GM23248 (cell line): Measurements from ENCODE around the gene STRIP1. TPM values are rescaled to one million over a fixed set of nuclear protein-coding genes. Genes with fewer than 3 reads are reported as not detected.
"Not testable (repeated sequence)": the region's sequence is repeated elsewhere in the genome, so short reads cannot be mapped to it uniquely, and the experiment has no call there.

Experiments used
- DNase-seq: peaks from one replicate; pipeline ENCODE4 v3.0.0-alpha.2; 2015
- H2AFZ ChIP-seq: fragments of 200-600 bp; sonication (generic); 2 replicates; pipeline ENCODE4 v1.6.1; 2016; ENCODE audit warnings: antibody characterized with exemption
- H3F3A ChIP-seq: fragments of 200-600 bp; sonication (generic); 2 replicates; pipeline ENCODE4 v1.6.1; 2016; ENCODE audit warnings: mild to moderate bottlenecking, antibody characterized with exemption, mixed run types; ENCODE audit not compliant: insufficient read depth
- H3K27ac ChIP-seq: fragments of 200-600 bp; sonication (generic); 2 replicates; pipeline ENCODE4 v1.5.1; 2016; ENCODE audit warnings: mild to moderate bottlenecking
- H3K27me3 ChIP-seq: fragments of 200-600 bp; sonication (generic); replicated peaks from 2 replicates; pipeline ENCODE4 v1.6.1; 2016; ENCODE audit warnings: mild to moderate bottlenecking; ENCODE audit not compliant: insufficient read depth
- H3K36me3 ChIP-seq: fragments of 200-600 bp; sonication (generic); 2 replicates; pipeline ENCODE4 v1.6.1; 2016; ENCODE audit warnings: low read depth, mild to moderate bottlenecking
- H3K4me1 ChIP-seq: fragments of 200-600 bp; sonication (generic); 2 replicates; pipeline ENCODE4 v1.6.1; 2016; ENCODE audit warnings: mild to moderate bottlenecking; ENCODE audit not compliant: insufficient read depth
- H3K4me2 ChIP-seq: fragments of 200-600 bp; sonication (generic); one replicate; pipeline ENCODE4 v1.6.1; 2016; ENCODE audit warnings: mild to moderate bottlenecking; ENCODE audit not compliant: unreplicated experiment
- H3K4me3 ChIP-seq: fragments of 200-600 bp; sonication (generic); 2 replicates; pipeline ENCODE4 v1.5.1; 2016; ENCODE audit warnings: mild to moderate bottlenecking
- H3K79me2 ChIP-seq: fragments of 200-600 bp; sonication (generic); 2 replicates; pipeline ENCODE4 v1.6.1; 2016; ENCODE audit warnings: mild to moderate bottlenecking; ENCODE audit not compliant: insufficient read depth
- H3K9ac ChIP-seq: fragments of 200-600 bp; sonication (generic); 2 replicates; pipeline ENCODE4 v1.6.1; 2016; ENCODE audit warnings: mild to moderate bottlenecking
- H3K9me2 ChIP-seq: fragments of 200-600 bp; sonication (generic); 2 replicates; pipeline ENCODE4 v1.6.1; 2016; ENCODE audit warnings: mixed run types, mild to moderate bottlenecking, moderate library complexity; ENCODE audit not compliant: insufficient read depth
- H3K9me3 ChIP-seq: fragments of 200-600 bp; sonication (generic); one replicate; pipeline ENCODE4 v1.6.1; 2017; ENCODE audit warnings: low read depth
- H4K20me1 ChIP-seq: fragments of 200-600 bp; sonication (generic); 2 replicates; pipeline ENCODE4 v1.6.0; 2016; ENCODE audit not compliant: insufficient read depth
- EZH2 ChIP-seq: fragments of 200-600 bp; sonication (generic); IDR thresholded peaks from 2 replicates; pipeline ENCODE4 v1.6.1; 2018; ENCODE audit warnings: antibody characterized with exemption, mild to moderate bottlenecking; ENCODE audit not compliant: insufficient read depth, poor library complexity, severe bottlenecking
- EZH2phosphoT487 ChIP-seq: fragments of 200-600 bp; sonication (generic); IDR thresholded peaks from 2 replicates; pipeline ENCODE4 v1.6.1; 2018; ENCODE audit warnings: antibody characterized with exemption, moderate library complexity, mild to moderate bottlenecking, low read depth; ENCODE audit not compliant: insufficient read depth
- WGBS, 2 experiments: methylation state at CpG; one replicate each; pipeline ENCODE4 v1.1.6; 2015 to 2017; ENCODE audit warnings: low lambda C conversion rate in 2 of 2, low coverage in 1 of 2; ENCODE audit errors: missing lambda C conversion rate in 2 of 2; 5-methylcytosine and 5-hydroxymethylcytosine counted together
- in situ Hi-C: fragments of 300-500 bp; cut with MboI; formaldehyde crosslinking; loops from 2 replicates; pipeline ENCODE4 v1.15.0; 2020
- polyA plus RNA-seq: library from polyadenylated mRNA; unstranded; fragments of >200 nt; fragmentation: Nextera tagmentation; extraction: Ambion mirVana; gene quantifications from 2 replicates; pipeline ENCODE4 v1.2.1, GENCODE V29; 2016
- total RNA-seq: library from RNA; depleted of rRNA; stranded (reverse); fragments of >200 nt; shearing (Covaris generic); gene quantifications from 2 replicates; pipeline ENCODE4 v1.2.3, GENCODE V29; 2014

STRIP1 gene
- total and polyA plus RNA-seq, 2 experiments from 2014 or later: 24.4 to 49.9 TPM

GRCh38 chr1:110076789-110077500, 42.5 kb downstream of the STRIP1 start:
- in situ Hi-C loops: no loop called here
- H3K9me3 ChIP-seq: no peaks in the 10 kb centered on the region
- H2AFZ ChIP-seq: no peak overlapping the region
- no peaks in the 10 kb centered on the region for H3K4me1 ChIP-seq
- H3K27me3 ChIP-seq: peaks cover 17% of the 10 kb centered on the region
- H3K9ac ChIP-seq: no peak overlapping the region
- WGBS, 2 experiments: 84 to 92% methylated on average over 3 of the region's 3 CpGs
- no peak for DNase-seq
- TF ChIP-seq EZH2phosphoT487: no peak
- no peak for TF ChIP-seq EZH2
- no peaks in the 10 kb centered on the region for H3K36me3 ChIP-seq
- H3K4me2 ChIP-seq: no peak overlapping the region
- H3K4me3 ChIP-seq: no peak overlapping the region
- H3K27ac ChIP-seq: no peak overlapping the region
- no peaks in the 10 kb centered on the region for H4K20me1 ChIP-seq
- no peaks in the 10 kb centered on the region for H3F3A ChIP-seq
- H3K79me2 ChIP-seq: no peaks in the 10 kb centered on the region
- no peaks in the 10 kb centered on the region for H3K9me2 ChIP-seq

- DNase-seq, H3K4me2 ChIP-seq, H2AFZ ChIP-seq, in situ Hi-C loops, H3F3A ChIP-seq, H3K79me2 ChIP-seq, H3K9me2 ChIP-seq, H4K20me1 ChIP-seq, H3K4me3 ChIP-seq, H3K27ac ChIP-seq, H3K9me3 ChIP-seq, H3K36me3 ChIP-seq, H3K9ac ChIP-seq, H3K4me1 ChIP-seq: not testable (repeated sequence)
- WGBS, 2 experiments: 88 to 91% methylated on average over 2 of the region's 2 CpGs
- H3K27me3 ChIP-seq: peaks cover 33% of the 10 kb centered on the region
These were observed 45.6 kb downstream of the STRIP1 start for GRCh38 chr1:110079995-110080394.

GRCh38 chr1:110081061-110081460, 46.6 kb downstream of the STRIP1 start:
- no peak overlapping the region for H3K9ac ChIP-seq
- H3K79me2 ChIP-seq: no peaks in the 10 kb centered on the region
- DNase-seq: no peak
- no peaks in the 10 kb centered on the region for H3K36me3 ChIP-seq
- no peak overlapping the region for H3K4me2 ChIP-seq
- TF ChIP-seq EZH2: no peak
- no peak for TF ChIP-seq EZH2phosphoT487
- H3F3A ChIP-seq: peaks cover 8% of the 10 kb centered on the region; the same call in 1 of the 2 replicates
- WGBS, 2 experiments: 67 to 79% methylated on average over 5 of the region's 5 CpGs
- H3K9me3 ChIP-seq: no peaks in the 10 kb centered on the region
- no peak overlapping the region for H2AFZ ChIP-seq
- H3K27ac ChIP-seq: no peak overlapping the region
- H3K4me1 ChIP-seq: no peaks in the 10 kb centered on the region
- H3K27me3 ChIP-seq: peaks cover 43% of the 10 kb centered on the region
- in situ Hi-C loops: no loop called here
- H3K9me2 ChIP-seq: no peaks in the 10 kb centered on the region
- H4K20me1 ChIP-seq: no peaks in the 10 kb centered on the region
- H3K4me3 ChIP-seq: no peak overlapping the region

GRCh38 chr1:110082477-110082876, 48.1 kb downstream of the STRIP1 start:
- in situ Hi-C loops: no loop called here
- no peaks in the 10 kb centered on the region for H4K20me1 ChIP-seq
- TF ChIP-seq EZH2 (no peak), EZH2phosphoT487 (no peak)
- peaks cover 8% of the 10 kb centered on the region; the same call in 1 of the 2 replicates for H3F3A ChIP-seq
- H3K9ac ChIP-seq: no peak overlapping the region
- H2AFZ ChIP-seq: no peak overlapping the region
- no peaks in the 10 kb centered on the region for H3K4me1 ChIP-seq
- no peak overlapping the region for H3K4me3 ChIP-seq
- H3K9me2 ChIP-seq: no peaks in the 10 kb centered on the region
- WGBS, 2 experiments: 89 to 98% methylated on average over 5 of the region's 5 CpGs
- no peak for DNase-seq
- H3K36me3 ChIP-seq: no peaks in the 10 kb centered on the region
- no peaks in the 10 kb centered on the region for H3K79me2 ChIP-seq
- H3K9me3 ChIP-seq: no peaks in the 10 kb centered on the region
- no peak overlapping the region for H3K4me2 ChIP-seq
- H3K27me3 ChIP-seq: peaks cover 49% of the 10 kb centered on the region
- H3K27ac ChIP-seq: no peak overlapping the region
